ENCODE results near the gene ERCC1.

Gene ERCC1

DNA sequence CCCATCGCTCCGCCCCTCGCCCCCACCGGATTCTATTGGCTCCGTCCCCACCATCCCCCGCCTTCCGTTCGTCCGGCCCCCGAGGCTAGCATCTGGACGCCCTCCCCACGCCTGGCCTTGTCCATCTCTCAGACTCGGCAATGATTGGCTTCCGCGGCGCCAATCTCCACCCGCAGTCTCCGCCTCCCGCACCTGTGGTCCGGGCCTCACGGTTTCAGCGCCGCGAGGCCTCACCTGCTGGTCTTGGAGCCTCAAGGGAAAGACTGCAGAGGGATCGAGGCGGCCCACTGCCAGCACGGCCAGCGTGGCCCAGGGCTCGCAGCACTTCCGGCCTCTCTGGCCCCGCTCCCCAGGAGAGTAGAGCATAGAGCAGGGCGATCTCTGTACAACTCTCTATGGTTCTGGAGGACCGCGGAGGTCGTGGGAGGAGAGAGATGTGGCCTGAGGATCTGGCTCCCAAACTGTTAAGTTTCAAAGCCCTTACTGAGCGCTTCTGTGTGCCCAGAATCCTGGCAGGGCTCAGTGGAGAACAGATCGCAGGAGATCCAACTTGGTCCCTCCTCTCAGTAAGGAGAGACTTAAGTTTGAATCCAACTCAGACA, at the start of gene ERCC1:
Gene ERCC1 (minus strand): TSS at position 329 of the 602 bp plus-strand sequence. CDS start 543 bp downstream, outside the sequence.
- peak; percentile 83 for DNase-seq (ENCODE audit: low read depth)

DNA sequence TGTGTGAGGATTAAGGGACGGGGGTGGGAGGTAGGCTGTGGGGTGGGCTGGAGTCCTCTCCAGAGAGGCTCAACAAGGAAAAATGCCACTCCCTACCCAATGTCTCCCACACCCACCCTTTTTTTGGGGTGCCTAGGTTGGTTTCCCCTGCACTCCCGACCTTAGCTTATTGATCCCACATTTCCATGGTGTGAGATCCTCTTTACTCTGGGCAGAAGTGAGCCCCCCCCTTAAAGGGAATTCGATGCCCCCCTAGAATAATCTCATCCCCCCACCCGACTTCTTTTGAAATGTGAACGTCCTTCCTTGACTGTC, 49.6 kb upstream of the ERCC1 start:
- DNase-seq (ENCODE audit: low read depth) = no peak

DNA sequence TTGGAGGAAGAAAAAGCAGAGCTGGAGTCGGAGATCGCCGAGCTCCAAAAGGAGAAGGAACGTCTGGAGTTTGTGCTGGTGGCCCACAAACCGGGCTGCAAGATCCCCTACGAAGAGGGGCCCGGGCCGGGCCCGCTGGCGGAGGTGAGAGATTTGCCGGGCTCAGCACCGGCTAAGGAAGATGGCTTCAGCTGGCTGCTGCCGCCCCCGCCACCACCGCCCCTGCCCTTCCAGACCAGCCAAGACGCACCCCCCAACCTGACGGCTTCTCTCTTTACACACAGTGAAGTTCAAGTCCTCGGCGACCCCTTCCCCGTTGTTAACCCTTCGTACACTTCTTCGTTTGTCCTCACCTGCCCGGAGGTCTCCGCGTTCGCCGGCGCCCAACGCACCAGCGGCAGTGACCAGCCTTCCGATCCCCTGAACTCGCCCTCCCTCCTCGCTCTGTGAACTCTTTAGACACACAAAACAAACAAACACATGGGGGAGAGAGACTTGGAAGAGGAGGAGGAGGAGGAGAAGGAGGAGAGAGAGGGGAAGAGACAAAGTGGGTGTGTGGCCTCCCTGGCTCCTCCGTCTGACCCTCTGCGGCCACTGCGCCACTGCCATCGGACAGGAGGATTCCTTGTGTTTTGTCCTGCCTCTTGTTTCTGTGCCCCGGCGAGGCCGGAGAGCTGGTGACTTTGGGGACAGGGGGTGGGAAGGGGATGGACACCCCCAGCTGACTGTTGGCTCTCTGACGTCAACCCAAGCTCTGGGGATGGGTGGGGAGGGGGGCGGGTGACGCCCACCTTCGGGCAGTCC, 49.0 kb upstream of the ERCC1 start:
- DNase-seq (ENCODE audit: low read depth) = no peak

DNA sequence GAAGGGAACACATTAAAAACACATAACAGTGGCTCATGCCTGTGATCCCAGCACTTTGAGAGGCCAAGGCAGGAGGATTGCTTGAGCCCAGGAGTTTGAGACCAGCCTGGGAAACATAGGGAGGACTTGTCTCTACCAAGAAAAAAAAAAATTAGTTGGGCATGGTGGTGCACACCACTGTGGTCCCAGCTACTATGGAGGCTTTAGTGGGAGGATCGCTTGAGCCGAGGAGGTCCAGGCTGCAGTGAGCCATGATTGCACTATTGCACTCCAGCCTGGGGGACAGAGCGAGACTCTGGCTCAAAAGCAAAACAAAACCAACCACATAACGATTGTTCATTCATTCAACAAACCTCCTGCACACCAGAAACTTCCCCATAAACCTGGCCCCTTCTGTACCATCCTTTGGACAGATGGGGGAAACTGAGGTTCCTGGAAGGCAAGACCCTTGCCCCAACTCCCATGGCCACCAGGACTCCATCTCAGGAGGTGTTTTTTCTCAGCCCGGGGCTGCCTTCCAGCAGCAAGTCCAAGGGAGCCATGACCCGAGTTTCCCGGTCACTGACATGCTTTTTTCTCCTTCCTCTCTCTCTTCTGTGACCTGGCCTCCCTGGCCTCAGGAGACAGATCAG, 48.3 kb upstream of the ERCC1 start:
- DNase-seq (ENCODE audit: low read depth) = no peak

DNA sequence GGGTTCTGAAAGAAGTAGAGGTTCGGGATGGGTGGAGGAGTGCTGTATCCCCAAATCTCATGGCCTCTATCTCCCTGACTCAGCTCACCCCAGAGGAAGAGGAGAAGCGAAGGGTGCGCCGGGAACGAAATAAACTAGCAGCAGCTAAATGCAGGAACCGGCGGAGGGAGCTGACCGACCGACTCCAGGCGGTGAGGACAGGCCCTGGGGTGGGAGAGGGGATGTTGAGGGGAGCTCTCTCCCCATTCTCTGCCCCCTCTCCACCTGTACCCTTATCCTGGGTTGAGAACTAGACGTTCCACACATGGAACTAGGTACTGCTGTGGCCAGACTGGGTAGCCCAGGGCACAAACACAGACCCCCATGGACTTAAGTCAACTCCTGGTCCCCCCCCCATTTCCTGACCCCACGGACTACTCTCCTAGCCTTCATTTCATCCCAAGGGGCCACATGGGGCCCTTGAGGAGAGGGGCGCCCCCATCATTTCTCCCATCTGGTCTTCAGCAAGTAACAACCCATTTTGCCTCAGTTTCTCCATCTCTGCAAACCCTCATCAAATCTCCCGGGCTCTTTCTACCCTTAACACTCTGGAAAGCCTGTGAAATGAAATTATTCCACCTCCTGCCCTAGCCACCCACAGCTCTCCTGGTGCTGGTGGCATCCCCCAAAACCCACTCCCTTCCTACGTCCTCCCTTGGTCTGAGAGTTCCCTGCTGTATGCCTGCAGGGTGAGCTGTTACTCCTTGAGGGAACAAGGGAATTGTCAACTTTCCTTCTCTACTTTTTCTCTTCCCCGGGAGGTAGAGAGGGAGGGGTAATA, 47.6 kb upstream of the ERCC1 start:
- no peak for DNase-seq (ENCODE audit: low read depth)

DNA sequence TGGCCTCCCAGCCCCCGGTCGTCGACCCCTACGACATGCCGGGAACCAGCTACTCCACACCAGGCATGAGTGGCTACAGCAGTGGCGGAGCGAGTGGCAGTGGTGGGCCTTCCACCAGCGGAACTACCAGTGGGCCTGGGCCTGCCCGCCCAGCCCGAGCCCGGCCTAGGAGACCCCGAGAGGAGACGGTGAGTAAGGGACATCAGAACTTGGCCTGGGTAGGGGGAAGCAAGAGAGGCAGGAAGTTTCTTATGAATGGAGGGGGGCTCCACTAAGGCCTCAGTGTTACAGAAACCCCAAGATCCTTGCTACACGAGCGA, 47.0 kb upstream of the ERCC1 start:
- DNase-seq (ENCODE audit: low read depth) = no peak

DNA sequence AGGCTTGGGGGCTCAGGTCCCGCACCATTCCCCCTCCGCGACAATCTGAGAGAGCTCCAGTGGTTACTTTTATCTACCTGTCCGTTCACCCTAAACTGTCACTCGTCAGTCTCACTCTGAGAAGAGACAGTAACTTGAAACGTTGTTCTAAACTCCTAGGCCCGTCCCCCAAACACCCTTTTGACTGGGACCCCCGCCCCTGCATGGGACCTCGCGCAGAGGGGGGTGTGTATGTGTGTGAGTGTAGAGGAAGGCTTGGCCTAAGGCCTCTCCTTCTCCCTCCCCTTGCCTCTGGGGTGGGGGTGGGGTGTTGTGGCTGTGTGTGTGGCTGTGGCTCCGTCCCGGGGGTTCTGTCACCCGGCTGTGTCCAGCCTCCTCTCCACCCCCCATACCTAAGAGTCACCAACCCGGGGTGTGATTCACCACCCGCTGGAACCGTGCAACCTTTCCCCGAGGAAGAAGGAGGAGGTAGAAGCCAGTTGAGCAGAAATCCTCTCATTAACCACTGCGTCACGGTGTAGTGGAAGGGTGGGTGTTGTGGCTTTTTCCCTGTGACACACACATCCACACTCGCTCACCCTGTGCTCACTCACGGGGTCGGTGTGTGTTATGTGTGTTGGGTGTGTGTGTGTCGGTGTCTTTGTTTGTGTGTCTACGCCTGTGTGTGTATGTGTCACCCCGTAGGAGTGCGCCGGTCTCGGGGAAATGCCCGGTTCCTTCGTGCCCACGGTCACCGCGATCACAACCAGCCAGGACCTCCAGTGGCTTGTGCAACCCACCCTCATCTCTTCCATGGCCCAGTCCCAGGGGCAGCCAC, 46.4 kb upstream of the ERCC1 start:
- DNase-seq (ENCODE audit: low read depth) = no peak

DNA sequence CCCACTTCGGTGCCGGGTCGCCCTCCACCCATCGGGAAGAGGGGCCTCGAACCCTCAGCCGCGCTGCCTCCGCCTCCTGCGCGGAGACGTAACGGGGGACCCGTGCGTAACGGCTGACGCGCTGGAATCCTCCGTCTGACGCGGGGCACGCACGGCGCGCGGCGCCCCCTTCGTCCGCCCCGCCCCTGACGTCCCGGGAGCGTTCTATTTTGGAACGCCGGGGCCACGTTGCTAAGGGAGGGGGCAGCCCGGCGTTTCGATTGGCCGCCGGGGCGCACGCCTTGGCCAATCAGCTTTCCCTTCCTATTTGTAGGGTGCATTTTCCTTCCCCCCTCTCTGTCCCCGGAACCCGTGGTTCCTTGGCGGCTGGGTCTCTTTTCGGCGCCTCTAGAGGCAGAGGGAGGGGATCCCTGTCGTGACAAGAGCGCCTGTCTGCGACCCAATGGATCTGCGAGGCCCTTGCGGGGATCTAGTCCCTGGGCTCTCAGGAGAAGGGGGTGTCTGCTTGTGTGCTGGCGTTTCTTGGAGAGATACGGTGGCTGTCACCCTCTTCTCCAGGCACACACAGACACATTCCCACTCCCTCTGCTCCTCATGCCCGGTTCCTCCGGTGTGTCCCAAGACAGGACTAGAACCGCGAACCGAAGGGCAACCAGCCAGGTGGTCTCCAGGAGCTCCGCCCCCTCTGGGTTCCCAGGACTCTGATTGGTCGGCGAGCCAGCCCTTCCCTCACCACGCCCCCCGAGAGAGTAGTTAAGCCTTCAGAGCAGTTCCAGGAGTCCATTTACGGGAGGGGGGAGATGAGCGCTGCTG, 45.6 kb upstream of the ERCC1 start:
- DNase-seq (ENCODE audit: low read depth) = peak; percentile 95

DNA sequence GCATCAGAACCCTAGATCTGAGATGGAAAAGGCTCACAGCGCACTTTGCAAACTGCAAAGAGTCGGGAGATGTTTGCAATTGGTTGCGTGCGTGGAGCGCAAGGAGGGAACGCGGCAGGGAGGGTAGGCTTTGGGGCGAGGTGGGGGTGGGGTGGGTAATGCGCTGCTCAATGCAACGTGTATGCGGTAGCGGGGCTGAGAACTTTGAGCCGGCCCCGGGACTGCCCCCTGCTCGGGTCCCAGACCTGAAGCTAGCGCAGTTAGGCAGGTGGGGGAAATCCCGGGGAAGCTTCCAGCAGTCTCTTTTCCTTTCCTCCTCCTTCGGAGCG, 45.0 kb upstream of the ERCC1 start:
- no peak for DNase-seq (ENCODE audit: low read depth)

DNA sequence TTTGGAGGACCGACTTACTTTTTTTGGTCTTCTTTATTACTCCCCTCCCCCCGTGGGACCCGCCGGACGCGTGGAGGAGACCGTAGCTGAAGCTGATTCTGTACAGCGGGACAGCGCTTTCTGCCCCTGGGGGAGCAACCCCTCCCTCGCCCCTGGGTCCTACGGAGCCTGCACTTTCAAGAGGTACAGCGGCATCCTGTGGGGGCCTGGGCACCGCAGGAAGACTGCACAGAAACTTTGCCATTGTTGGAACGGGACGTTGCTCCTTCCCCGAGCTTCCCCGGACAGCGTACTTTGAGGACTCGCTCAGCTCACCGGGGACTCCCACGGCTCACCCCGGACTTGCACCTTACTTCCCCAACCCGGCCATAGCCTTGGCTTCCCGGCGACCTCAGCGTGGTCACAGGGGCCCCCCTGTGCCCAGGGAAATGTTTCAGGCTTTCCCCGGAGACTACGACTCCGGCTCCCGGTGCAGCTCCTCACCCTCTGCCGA, 44.5 kb upstream of the ERCC1 start:
- no peak for DNase-seq (ENCODE audit: low read depth)

DNA sequence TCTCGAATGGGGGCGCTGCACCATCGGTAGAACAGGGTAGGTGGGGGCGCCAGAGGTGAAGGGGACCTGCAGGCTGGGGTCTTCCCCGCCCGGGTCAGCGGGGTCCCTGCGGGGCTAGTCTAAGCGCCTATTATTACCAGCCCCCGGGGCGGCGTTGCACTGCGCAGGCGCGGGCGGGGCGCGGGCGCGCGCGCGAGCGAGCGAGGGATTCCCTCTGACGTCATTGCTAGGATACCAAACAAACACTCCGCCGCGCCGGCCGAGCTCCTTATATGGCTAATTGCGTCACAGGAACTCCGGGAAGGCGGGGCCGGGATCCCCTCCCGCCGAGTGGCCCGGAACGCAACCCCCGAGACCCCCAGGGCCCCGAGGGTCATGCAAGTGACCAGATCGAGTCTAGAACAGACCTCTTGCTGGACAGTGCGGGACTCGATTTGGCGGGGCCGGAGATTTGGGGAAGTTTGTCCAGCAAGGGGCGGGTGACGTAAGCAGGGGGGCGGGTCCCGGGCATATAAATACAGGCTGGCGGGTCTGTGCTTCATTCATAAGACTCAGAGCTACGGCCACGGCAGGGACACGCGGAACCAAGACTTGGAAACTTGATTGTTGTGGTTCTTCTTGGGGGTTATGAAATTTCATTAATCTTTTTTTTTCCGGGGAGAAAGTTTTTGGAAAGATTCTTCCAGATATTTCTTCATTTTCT, 43.9 kb upstream of the ERCC1 start, which contains the start of gene FOSB:
Gene FOSB (plus strand): TSS at position 541 of the 703 bp plus-strand sequence. CDS start 591 bp downstream, outside the sequence.
- DNase-seq (ENCODE audit: low read depth) = peak; percentile 89

DNA sequence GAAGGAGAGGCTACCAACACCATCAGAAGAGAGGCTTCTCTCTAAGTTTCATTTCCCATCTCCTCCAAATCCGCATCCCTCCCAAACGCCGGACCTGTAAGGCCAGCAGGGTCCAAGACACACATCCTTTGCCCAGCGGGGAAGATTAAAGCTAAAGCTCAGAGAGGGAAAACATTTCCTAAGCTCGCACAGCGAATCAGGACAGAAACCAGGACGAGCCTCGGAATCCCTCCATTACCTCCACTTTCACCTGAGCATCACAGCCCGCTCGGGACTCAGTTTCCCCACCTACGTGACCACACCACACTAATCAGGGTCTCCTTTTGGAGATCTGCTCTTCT, 43.4 kb upstream of the ERCC1 start:
- DNase-seq (ENCODE audit: low read depth) = no peak

DNA sequence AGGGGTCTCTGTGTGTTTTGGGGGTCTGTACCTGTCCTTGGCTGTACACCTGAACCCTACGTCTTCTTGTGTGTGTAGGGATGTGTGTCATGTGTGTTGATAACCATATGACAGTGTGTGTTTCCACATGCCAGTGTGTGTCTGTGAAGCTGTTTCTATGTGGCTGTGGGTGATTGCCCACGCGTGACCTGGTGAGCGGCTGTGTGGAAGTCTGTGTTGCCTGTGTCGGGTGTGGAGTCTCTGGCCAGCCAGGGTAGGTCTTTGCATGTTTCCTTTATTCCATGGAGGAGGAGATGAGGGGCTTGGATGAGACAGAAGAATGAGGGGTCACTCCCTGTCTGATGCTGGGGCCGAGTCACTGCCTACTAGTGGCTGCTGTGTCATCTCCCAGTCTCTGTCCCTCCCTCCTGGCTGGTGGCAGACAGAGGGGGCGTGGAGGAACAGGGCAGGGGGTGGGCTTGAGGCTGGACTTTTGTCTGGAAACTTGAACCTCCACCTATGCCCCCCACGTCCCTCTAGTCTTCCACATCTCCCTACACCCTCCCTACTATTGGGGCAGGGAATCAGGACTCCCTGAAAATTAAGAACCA, 41.2 kb upstream of the ERCC1 start:
- no peak for DNase-seq (ENCODE audit: low read depth)

DNA sequence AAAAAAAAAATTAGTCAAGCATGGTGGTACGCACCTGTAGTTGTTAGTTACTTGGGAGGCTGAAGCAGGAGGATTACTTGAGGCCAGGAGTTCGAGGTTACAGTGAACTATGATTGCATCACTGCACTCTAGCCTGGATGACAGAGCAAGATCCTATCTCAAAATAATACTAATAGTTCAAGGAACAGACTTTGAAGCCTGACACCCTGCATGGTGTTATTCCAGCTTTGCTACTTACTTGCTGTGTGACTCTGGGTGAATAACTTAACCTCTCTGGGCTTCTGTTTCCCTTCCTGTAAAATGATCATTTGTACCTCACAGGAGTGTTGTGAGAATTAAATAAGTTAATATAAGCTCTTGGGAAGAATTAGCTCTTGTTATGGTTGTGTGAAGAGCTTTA, 40.6 kb upstream of the ERCC1 start:
- DNase-seq (ENCODE audit: low read depth) = no peak

DNA sequence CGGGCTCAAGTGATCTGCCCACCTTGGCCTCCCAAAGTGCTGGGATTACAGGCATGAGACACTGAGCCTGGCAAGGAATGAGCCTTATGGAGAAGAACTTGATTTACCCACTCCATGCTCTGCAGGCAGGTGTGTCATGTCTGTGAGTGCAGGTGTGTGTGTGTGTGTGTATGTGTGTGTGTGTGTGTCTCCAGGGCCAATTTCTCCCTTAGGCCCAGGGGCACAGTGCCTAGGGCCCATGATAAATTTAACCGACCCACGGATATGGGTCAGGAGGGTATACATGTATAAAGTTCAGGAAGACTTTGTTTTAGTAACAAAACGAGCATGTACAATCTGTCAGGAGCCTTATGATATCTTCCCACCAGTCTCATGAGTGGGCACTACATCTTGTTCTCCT, 39.5 kb upstream of the ERCC1 start:
- no peak for DNase-seq (ENCODE audit: low read depth)

DNA sequence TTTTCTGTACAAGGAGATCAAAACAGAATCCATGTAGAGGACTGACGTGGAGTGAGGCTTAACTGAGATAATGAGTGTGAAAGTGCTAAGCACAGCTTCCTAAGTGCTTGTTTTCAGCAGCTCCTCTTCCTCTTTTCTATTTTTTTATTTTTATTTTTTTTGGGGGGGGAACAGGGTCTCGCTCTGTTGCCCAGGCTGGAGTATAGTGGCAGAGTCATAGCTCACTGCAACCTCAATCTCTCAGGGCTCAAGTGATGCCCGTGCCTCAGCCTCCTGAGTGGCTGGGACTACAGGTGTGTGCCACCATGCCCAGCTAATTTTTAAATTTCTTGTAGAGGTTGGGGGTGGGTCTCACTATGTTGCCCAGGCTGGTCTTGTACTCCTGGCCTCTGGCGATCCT, 38.5 kb upstream of the ERCC1 start:
- no peak for DNase-seq (ENCODE audit: low read depth)

DNA sequence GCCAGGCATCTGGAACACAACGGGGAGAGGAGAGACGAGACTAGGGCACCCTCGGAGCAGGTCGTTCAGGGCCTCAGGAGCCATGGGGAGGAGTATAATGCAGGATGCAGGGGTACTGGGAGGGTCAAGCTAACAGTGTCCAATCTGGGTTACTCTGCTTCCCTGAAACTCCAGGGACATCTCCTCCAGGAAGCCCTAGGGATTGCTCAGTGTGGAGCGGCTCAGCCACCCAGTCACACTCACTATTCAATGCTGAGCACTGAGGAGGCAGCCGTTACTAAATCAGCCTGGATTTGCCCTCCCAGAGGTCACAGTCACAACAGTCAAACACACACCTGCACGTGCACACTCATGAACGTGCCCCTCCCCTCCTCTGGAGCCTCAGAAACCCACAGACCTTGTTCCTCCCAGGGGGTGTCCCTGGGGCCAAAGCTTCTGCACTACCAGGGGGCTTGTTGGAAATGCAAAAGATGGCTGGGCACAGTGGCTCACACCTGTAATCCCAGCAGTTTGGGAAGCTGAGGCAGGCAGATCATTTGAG, 37.2 kb upstream of the ERCC1 start:
- DNase-seq (ENCODE audit: low read depth) = no peak

DNA sequence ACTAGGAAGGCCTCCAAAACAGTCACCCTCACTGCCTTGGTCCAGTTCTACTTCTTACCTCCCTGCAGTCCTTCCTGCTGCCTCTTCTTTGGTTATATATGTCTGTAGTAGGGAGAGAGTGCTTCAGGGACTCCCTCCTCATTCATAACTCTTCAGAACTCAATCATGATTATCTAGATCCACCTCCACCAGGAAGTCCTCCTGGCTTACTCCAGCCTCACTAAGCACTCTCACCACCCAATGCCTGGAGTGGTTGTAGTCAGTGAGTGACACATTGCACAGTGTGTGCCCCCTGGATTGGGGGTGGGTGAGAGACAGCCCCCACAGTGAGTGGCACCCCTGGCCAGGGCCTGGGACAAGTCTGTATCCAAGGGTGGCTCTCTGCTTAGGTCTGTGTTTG, 34.1 kb upstream of the ERCC1 start:
- DNase-seq (ENCODE audit: low read depth) = no peak

DNA sequence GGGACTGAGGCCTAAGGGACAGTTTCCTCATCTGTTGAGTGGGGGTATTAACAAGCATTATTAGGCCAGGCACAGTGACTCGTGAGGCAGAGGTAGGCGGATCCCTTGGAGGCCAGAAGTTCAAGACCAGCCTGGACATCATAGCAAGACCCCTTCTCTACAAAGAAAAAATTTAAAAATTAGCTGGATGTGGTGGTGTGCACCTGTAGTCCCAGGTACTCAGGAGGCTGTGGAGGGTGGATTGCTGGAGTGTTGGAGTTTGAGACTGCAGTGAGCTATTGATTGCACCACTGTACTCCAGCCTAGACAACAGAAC, 32.7 kb upstream of the ERCC1 start:
- DNase-seq (ENCODE audit: low read depth) = no peak
